Right lobe of liver (tissue), 6 donors: ENCODE results near the gene ANKRA2. TPM values are rescaled to one million over a fixed set of nuclear protein-coding genes. Genes with fewer than 3 reads are reported as not detected.

Source experiments
- ATAC-seq, 4 donors: fragments of 200-7000 bp; cut with Tn5 transposase; one replicate each; pipeline ENCODE4 v1.9.1; 2020; ENCODE audit warnings: mild to moderate bottlenecking in 4 of 4, moderate library complexity in 4 of 4
- DNase-seq, 3 donors: peaks; one replicate each; pipeline ENCODE4 v3.0.0-alpha.2; 2020
- H3K27ac ChIP-seq, 3 donors: fragments of 200-600 bp; one replicate each; pipeline ENCODE4 v1.8.0; 2022
- H3K27me3 ChIP-seq, 2 donors: fragments of 200-600 bp; one replicate each; pipeline ENCODE4 v1.8.0; 2022
- H3K36me3 ChIP-seq, 4 donors: fragments of 200-600 bp; sonication (generic) in 1 of 4; one replicate each; pipeline versions ENCODE4 v1.5.1 to v1.8.0; 2017 to 2022; ENCODE audit warnings: control low read depth in 1 of 4
- H3K4me1 ChIP-seq, 4 donors: fragments of 200-600 bp; sonication (generic) in 1 of 4; one replicate each; pipeline versions ENCODE4 v1.5.1 to v1.8.0; 2017 to 2022; ENCODE audit warnings: control low read depth in 1 of 4
- H3K4me3 ChIP-seq, 3 donors: fragments of 200-600 bp; one replicate each; pipeline ENCODE4 v1.8.0; 2022
- H3K9me3 ChIP-seq, 4 donors: fragments of 200-600 bp; sonication (generic) in 1 of 4; one replicate each; pipeline versions ENCODE4 v1.5.1 to v1.8.0; 2017 to 2022; ENCODE audit warnings: control low read depth in 1 of 4
- CTCF ChIP-seq, 4 donors: fragments of 200-600 bp in 3 of 4; fragments of 450-650 bp in 1 of 4; IDR thresholded peaks; one replicate each; pipeline versions ENCODE4 v1.5.1 to v1.8.0; 2016 to 2022; ENCODE audit warnings: antibody characterized with exemption in 4 of 4, mild to moderate bottlenecking in 2 of 4
- POLR2A ChIP-seq: fragments of 450-650 bp; IDR thresholded peaks from one replicate; pipeline ENCODE4 v1.6.1; 2017; ENCODE audit warnings: antibody characterized with exemption, mild to moderate bottlenecking
- WGBS: methylation state at CpG from one replicate; pipeline ENCODE4 v1.1.6; 2018; ENCODE audit warnings: low coverage, low lambda C conversion rate; ENCODE audit not compliant: insufficient coverage; ENCODE audit errors: missing lambda C conversion rate; 5-methylcytosine and 5-hydroxymethylcytosine counted together
- intact Hi-C, 2 donors: fragments of 100-400 bp; cut with DNase I; formaldehyde crosslinking; loops; one replicate each; pipeline versions ENCODE4 v1.11.2 to v1.14.1; 2022
- total RNA-seq, 6 experiments: library from RNA; depleted of rRNA in 2 of 6; stranded (reverse); fragments of >200 nt in 2 of 6; fragmentation: NEBNext Ultra II Directional in 3 of 6; extraction: Animal tissue kit (Norgen Biotek cat#: 25700) in 3 of 6; gene quantifications; one replicate each; pipeline versions ENCODE4 v1.1.0 to v1.2.4, GENCODE V29; 2016 to 2023
- donor health status: DM: no; HTN: yes; CAD: no.
- donor health status: DM: no; HTN: no; CAD: no.
- donor health status: DM: no; HTN: no; CAD: no.
- donor health status: DM: no; HTN: yes; CAD: no.
- donor health status: DM: no; HTN: yes; CAD: no.

ANKRA2 gene
- total RNA-seq, 6 experiments from 2014 or later = 7.4 to 12.2 (median 9.0) TPM

GRCh38 chr5:73587923-73588322, 22.5 kb upstream of the ANKRA2 start:
- DNase-seq (no peak), ATAC-seq (no peak)
- intact Hi-C loops = loop anchor here (5.0 kb wide), 2 partner anchors 199 to 204 kb away; no protein-coding TSS in a partner anchor
- no peaks in the 10 kb centered on the region for H3K27me3 ChIP-seq
- H3K4me3 ChIP-seq = no peak overlapping the region
- no peaks in the 10 kb centered on the region for H3K9me3 ChIP-seq
- no peaks in the 10 kb centered on the region for H3K36me3 ChIP-seq
- H3K27ac ChIP-seq = no peak overlapping the region
- 50% methylated on average over 1 of the region's 1 CpG for WGBS
- no peak for TF ChIP-seq POLR2A
- no peak for TF ChIP-seq CTCF (IDR thresholded peaks at IDR 0.05)
- no peaks in the 10 kb centered on the region for H3K4me1 ChIP-seq

- Histone ChIP-seq H3K27ac (no peak overlapping the region), H3K4me3 (no peak overlapping the region), H3K4me1 (no peaks in the 10 kb centered on the region), H3K27me3 (no peaks in the 10 kb centered on the region), H3K9me3 (no peaks in the 10 kb centered on the region), H3K36me3 (peaks cover 0 to 31% (median 10%) of the 10 kb centered on the region in 4 donors)
- 62% methylated on average over 3 of the region's 3 CpGs for WGBS
- ATAC-seq (no peak), DNase-seq (no peak)
- intact Hi-C loops = no loop called here
- no peak for TF ChIP-seq POLR2A
- no peak for TF ChIP-seq CTCF (IDR thresholded peaks at IDR 0.05)
These were observed 17.1 kb upstream of the ANKRA2 start for GRCh38 chr5:73582285-73583145.

GRCh38 chr5:73565969-73566547, 619 bp upstream of the ANKRA2 start:
- no peaks in the 10 kb centered on the region for H3K27me3 ChIP-seq
- TF ChIP-seq CTCF (IDR thresholded peaks at IDR 0.05) (no peak), POLR2A (no peak)
- peak overlapping the region; percentile 74 to 91 (median 90) for H3K4me3 ChIP-seq
- ATAC-seq (no peak), DNase-seq (no peak)
- H3K36me3 ChIP-seq = peaks cover 0 to 17% (median 7%) of the 10 kb centered on the region in 4 donors
- peaks cover 0 to 25% (median 13%) of the 10 kb centered on the region in 4 donors for H3K4me1 ChIP-seq
- H3K27ac ChIP-seq = peak overlapping the region; percentile 86 to 92 (median 91)
- intact Hi-C loops = no loop called here
- H3K9me3 ChIP-seq = no peaks in the 10 kb centered on the region
- 2% methylated on average over 7 of the region's 8 CpGs for WGBS

- peaks cover 0 to 25% (median 13%) of the 10 kb centered on the region in 4 donors for H3K4me1 ChIP-seq
- peaks cover 0 to 26% (median 9%) of the 10 kb centered on the region in 4 donors for H3K36me3 ChIP-seq
- H3K27ac ChIP-seq = peak overlapping the region; percentile 86 to 92 (median 91)
- WGBS = under 1% methylated on average over 9 of the region's 9 CpGs
- no peaks in the 10 kb centered on the region for H3K27me3 ChIP-seq
- peak in 3 of 4 donors; percentile 5 to 8 (median 6) for ATAC-seq
- no peaks in the 10 kb centered on the region for H3K9me3 ChIP-seq
- DNase-seq = no peak
- intact Hi-C loops = no loop called here
- H3K4me3 ChIP-seq = peak overlapping the region; percentile 74 to 91 (median 90)
- TF ChIP-seq CTCF (IDR thresholded peaks at IDR 0.05) = no peak
- TF ChIP-seq POLR2A = no peak
These were observed 764 bp downstream of the ANKRA2 start for GRCh38 chr5:73564675-73565074.
